Activated T-cell treated with anti-CD3 and anti-CD28 coated beads, Interleukin-2, amount 50 U/mL, for 48 hours (primary cell): ENCODE results near the gene CIITA.

Experiments
- DNase-seq, 2 experiments: peaks; one replicate each; pipeline ENCODE4 v3.0.0-alpha.2; 2020

The CIITA gene

DNA sequence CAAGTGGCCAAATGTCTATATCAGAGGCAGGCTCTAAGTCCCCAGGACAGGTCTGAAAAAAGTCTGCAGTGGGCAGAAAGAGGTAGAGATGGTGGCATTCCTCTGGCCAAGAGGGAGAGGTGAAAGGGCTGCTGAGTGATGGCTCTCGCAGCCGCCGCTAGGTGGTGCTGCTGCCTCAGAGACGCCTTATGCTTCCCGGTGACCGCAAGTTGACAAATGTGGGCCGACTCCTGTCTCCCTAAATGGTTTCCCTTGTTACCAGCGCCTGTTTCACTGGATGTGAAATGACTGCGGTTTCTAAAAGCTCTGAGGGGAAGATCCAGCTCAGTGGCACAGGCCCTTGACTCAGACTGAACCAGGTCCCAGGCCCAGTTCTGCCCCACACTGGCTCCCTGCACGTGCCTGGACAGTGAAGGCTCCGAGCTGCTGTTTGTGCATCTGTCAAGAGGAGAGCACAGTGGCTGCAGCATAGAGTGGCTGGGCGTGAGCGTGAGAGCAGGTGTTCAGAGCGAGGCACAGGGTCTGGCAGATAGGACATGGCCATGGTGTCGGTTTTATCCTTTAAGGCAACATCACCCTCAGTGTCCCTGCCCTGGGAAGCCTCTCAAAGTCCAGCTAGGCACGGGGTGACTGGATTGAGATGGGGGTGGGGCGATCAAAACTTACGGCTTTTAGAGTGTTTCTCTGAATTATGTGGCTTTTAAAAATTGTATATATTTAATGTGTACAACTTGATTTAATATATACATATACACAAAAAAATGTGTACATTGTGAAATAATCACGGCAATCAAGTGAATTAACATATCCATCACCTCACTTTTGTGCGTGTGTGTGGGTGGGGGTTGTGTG is 87.3 kb downstream of the CIITA start:
- DNase-seq, result peak; percentile 92 to 93

GRCh38 chr16:10964891-10965326 is 87.9 kb downstream of the CIITA start:
- peak; percentile 68 to 75 for DNase-seq

GRCh38 chr16:10965440-10966061 is 88.5 kb downstream of the CIITA start:
- DNase-seq, result peak; percentile 74

- no peak for DNase-seq
Measured at GRCh38 chr16:10966129-10966528, 89.1 kb downstream of the CIITA start.

- peak in 1 of 2 experiments; percentile 57 for DNase-seq
Measured at GRCh38 chr16:10966559-10966958, 89.6 kb downstream of the CIITA start.

- DNase-seq, result no peak
Measured at GRCh38 chr16:10967986-10968385, 91.0 kb downstream of the CIITA start.

- no peak for DNase-seq
Measured at GRCh38 chr16:10968498-10968897, 91.5 kb downstream of the CIITA start.

DNA sequence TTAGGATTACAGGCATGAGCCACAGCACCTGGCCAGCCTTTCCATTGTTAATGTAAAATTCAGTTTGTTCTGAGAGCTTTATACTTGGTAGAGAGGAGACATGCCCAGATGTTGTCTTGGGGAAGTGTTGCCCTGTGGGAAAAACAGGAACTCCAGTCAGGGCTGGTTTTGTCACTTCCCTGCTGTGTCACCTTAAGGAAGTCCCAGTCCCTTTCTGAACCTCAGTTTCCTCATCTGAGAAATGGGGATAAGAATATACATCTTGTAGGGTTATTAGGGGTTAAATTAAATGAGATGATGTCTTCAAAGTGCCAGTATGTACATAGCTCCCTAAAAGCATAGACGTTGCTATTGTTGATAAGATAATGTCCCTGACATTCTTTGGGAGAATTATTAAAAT is 92.6 kb downstream of the CIITA start:
- DNase-seq, result no peak

- DNase-seq, result no peak
Measured at GRCh38 chr16:10970065-10970464, 93.1 kb downstream of the CIITA start.

- no peak for DNase-seq
Measured at GRCh38 chr16:10971560-10971961, 94.6 kb downstream of the CIITA start.

GRCh38 chr16:10972108-10972818 is 95.3 kb downstream of the CIITA start:
- DNase-seq, result no peak

- no peak for DNase-seq
Measured at GRCh38 chr16:10972819-10973464, 95.9 kb downstream of the CIITA start.

DNA sequence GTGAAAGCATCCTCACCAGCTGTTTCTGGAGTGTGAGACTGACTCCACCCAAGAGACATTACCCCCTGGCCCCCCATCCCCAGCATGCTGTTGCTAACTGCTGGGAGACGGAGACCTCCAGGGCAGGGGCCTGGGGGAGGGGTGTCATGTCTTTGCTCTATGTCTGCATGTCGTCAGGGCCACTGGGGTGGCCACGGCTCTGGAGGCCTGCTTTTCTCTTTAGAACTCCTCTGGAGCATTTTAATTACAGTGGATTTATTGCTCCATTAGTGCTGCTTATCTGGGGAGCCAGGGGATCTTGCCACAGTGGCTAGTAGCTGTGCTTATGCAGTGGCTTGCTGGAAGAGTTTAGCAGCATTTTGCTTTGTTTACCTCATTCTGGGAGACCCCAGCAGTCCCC is 99.6 kb downstream of the CIITA start:
- no peak for DNase-seq

GRCh38 chr16:10978124-10978523 is 101.1 kb downstream of the CIITA start:
- no peak for DNase-seq

- DNase-seq, result no peak
Measured at GRCh38 chr16:10978871-10979446, 102.0 kb downstream of the CIITA start.

GRCh38 chr16:10979717-10980601 is 103.0 kb downstream of the CIITA start:
- no peak for DNase-seq

DNA sequence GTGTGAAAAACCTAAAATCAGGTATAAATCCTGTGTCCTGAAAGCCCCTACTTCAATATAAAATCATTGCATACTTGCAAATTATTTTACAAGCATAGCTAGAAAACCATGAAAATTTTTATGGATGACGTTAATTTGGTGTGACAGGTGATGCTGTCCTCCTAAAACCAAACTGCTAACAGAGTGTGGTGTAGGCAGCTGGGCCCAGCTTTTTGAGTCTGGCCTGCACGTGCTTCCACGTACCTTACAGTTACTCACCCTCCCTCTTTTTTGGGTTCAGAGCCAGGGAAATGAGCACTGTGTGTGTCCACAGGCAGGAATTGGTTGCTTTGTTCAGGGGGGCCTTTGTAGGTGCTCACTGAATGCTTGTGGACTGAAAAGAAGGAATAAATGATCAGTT is 103.8 kb downstream of the CIITA start:
- DNase-seq, result no peak

DNA sequence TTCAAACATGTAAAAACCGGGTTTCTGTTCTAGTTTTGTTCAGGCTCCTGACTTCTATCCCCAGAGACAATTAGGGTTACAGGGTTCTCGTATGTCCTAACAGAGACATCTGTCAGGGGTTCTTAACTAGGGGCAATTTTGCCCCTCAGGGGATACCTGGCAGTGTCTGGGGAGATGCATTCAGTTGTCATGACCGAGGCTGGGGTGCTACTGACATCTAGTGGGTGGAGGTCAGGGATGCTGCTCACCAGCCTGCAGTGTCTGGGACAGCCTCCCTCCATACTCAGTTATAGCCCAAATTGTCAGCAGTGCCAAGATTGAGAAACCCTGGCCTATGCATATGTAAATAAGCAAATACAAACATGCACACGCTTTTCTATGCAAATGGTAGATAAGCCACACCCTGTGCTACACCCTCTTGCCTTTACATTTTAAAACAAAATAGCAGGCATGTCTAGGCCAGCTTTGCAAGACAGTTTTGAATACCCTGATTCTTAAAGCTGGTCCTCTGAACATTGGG is 104.8 kb downstream of the CIITA start:
- peak; percentile 73 to 78 for DNase-seq

DNA sequence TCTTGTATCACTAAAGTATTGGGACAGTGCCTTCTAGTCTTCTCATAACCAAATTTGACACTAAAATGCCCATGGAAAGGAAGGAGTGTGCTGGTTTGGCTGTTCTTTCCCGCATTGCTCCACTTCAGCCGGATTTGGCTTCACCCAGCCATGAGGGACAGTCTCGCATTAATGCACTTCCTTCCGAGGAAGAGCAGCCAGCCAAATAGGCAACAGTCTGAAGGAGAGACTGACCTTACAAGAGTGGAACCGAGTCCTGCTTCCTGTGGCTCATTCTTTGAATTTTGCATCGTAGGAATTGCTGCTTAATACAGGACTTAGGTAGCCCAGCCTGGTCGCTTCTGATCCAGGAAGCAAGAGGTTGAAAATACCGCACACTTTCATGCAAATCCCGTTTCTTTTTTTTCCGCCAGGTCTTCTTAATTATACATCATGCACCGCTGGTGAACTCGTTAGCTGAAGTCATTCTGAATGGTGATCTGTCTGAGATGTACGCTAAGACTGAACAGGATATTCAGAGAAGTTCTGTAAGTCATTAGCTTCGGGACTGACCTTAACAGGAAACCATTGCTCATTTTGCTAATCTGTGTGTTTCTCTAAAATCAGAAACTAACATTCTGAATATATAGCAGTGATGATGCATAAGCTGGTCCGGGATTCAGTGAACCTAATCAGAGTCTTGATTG is 105.6 kb downstream of the CIITA start:
- DNase-seq, result no peak

GRCh38 chr16:10983159-10983558 is 106.2 kb downstream of the CIITA start:
- no peak for DNase-seq

- DNase-seq, result no peak
Measured at GRCh38 chr16:10984509-10984908, 107.5 kb downstream of the CIITA start.
